ENCODE results near the gene KNSTRN.

- TF ChIP-seq CTCF (IDR thresholded peaks at IDR 0.05; ENCODE audit: low read length) = no peak
- no peak for TF ChIP-seq EZH2 (optimal IDR thresholded peaks at IDR 0.05; ENCODE audit: low read depth, low read length)
These were observed 53.8 kb downstream of the KNSTRN start for GRCh38 chr15:40436116-40436891.

Measured in MM.1S (cell line).